Measurements from ENCODE around the gene MRPS25.
A peak's percentile ranks its signal among the peaks of the same experiment; 100 is the strongest.

Gene MRPS25

GRCh38 chr3:15108082-15108545 lies 43.0 kb upstream of the MRPS25 start:
- Histone ChIP-seq H3K9me3 (no peaks in the 10 kb centered on the region), H3K4me3 (ENCODE audit: low read depth, low read length) (no peak overlapping the region), H3K27me3 (no peaks in the 10 kb centered on the region), H3K4me1 (no peaks in the 10 kb centered on the region), H3K36me3 (no peaks in the 10 kb centered on the region)
- TF ChIP-seq CTCF (IDR thresholded peaks at IDR 0.05; ENCODE audit: low read depth, low read length): peak; percentile 73
- DNase-seq: peak; percentile 72

- H3K27me3 ChIP-seq: no peaks in the 10 kb centered on the region
- DNase-seq: no peak
- no peak for TF ChIP-seq CTCF (IDR thresholded peaks at IDR 0.05; ENCODE audit: low read depth, low read length)
- no peaks in the 10 kb centered on the region for H3K4me1 ChIP-seq
- no peaks in the 10 kb centered on the region for H3K9me3 ChIP-seq
- no peak overlapping the region for H3K4me3 ChIP-seq (ENCODE audit: low read depth, low read length)
- no peaks in the 10 kb centered on the region for H3K36me3 ChIP-seq
Measured at GRCh38 chr3:15107075-15107947, 42.2 kb upstream of the MRPS25 start.

GRCh38 chr3:15102836-15103235 lies 37.7 kb upstream of the MRPS25 start:
- no peak for TF ChIP-seq CTCF (IDR thresholded peaks at IDR 0.05; ENCODE audit: low read depth, low read length)
- Histone ChIP-seq H3K36me3 (no peaks in the 10 kb centered on the region), H3K27me3 (no peaks in the 10 kb centered on the region), H3K4me3 (ENCODE audit: low read depth, low read length) (no peak overlapping the region), H3K4me1 (no peaks in the 10 kb centered on the region), H3K9me3 (no peaks in the 10 kb centered on the region)
- no peak for DNase-seq

- no peaks in the 10 kb centered on the region for H3K27me3 ChIP-seq
- H3K9me3 ChIP-seq: no peaks in the 10 kb centered on the region
- H3K36me3 ChIP-seq: no peaks in the 10 kb centered on the region
- no peak for TF ChIP-seq CTCF (IDR thresholded peaks at IDR 0.05; ENCODE audit: low read depth, low read length)
- no peaks in the 10 kb centered on the region for H3K4me1 ChIP-seq
- no peak overlapping the region for H3K4me3 ChIP-seq (ENCODE audit: low read depth, low read length)
- DNase-seq: no peak
Measured at GRCh38 chr3:15102256-15102655, 37.1 kb upstream of the MRPS25 start.

GRCh38 chr3:15099364-15100098 lies 34.4 kb upstream of the MRPS25 start:
- H3K4me1 ChIP-seq: no peaks in the 10 kb centered on the region
- no peaks in the 10 kb centered on the region for H3K27me3 ChIP-seq
- no peak for DNase-seq
- no peaks in the 10 kb centered on the region for H3K36me3 ChIP-seq
- TF ChIP-seq CTCF (IDR thresholded peaks at IDR 0.05; ENCODE audit: low read depth, low read length): no peak
- H3K9me3 ChIP-seq: no peaks in the 10 kb centered on the region
- H3K4me3 ChIP-seq (ENCODE audit: low read depth, low read length): peak overlapping the region; percentile 93
